Pons (tissue), 1 donor: ENCODE data around the gene HEATR5B.
A peak's percentile ranks its signal among the peaks of the same experiment; 100 is the strongest.
"Not testable (repeated sequence)": the region's sequence is repeated elsewhere in the genome, so short reads cannot be mapped to it uniquely, and the experiment has no call there.

ENCODE experiments used
- DNase-seq: peaks from one replicate; pipeline ENCODE4 v3.0.0-alpha.2; 2016; ENCODE audit warnings: low spot score

Gene HEATR5B

DNA sequence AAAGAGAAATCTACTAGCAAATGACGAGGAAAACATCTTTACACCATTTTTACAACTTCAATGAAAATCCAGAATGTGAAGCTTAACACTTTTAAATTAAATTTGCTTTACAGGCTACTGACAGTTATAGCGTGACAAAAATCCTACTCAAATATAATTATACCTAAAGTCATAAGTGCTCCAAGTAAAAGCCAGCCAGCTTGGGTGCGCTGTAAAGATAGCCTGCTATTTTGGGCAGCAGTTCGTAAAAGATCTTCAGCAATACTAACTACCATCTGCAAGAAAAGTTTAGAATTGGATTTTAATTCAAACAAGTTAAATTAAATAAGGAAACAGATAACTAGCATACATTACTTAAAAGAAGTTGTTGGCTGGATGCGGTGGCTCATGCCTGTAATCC lies 22.4 kb downstream of the HEATR5B start:
- DNase-seq: no peak

DNA sequence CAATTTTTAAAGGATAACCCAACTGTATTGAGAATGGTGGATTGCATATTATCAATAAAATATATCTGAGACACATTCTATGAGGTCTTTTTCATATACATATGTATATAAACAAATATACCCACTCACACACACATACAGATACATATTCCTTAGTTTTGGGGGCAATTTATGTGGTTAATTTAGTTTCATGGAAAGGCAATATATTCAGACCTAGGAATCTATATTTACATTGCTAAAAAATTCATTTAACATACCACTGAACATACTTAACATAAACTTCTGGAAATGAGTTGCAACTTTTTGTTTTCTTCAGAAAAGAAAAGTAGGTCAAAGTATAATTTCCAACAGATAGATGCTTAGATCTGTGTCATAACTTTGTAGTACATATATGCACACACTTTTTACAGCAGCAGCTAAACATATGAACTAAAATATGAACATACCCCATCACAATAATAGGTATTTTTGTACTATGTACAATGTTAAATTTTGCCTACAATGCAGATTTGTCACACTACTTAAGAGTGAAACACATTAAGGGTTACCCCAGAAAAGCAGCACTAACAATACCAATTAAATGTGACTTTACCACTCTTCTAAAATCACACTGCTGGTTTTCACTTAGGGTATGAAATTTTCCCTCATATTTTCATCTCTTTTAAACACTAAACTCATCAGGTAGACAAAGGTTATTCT lies 23.0 kb downstream of the HEATR5B start:
- DNase-seq: no peak

DNA sequence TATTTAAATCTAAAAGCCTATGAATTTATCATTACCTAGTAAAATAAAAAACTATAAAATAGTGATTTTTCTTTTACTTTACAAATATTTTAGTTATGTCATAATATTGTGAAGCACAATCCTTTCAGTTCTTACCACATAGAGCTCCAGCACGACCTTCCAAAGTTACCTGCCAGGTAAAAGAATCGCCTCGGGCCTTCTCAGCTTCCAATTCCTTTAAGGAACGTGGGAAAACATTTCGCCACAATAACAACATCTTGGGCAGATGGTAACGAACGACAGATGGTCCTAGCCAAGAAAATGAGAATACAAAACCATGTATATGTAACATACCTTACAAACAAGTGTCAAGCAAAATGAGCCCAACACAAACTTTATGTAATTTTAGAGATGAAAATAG lies 23.7 kb downstream of the HEATR5B start:
- no peak for DNase-seq

DNA sequence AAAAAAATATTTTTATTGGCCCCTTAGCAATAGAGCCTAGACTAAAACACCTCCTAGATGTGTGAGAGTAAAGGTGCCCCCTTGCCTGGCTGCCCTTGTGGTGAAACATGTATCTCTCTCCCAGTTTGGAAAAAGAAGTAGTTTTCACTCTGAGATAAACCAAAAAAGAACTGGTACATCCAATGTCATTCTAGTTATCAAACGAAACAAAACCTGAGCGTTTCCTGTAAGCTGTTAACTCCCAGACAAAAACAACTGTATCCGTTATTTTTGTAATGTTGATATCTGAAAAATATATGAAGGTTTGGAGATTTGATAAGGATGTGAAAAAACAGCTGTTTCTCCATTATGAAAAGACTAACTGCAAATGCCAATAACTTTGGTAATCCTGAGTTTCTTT lies 24.3 kb downstream of the HEATR5B start:
- no peak for DNase-seq

DNA sequence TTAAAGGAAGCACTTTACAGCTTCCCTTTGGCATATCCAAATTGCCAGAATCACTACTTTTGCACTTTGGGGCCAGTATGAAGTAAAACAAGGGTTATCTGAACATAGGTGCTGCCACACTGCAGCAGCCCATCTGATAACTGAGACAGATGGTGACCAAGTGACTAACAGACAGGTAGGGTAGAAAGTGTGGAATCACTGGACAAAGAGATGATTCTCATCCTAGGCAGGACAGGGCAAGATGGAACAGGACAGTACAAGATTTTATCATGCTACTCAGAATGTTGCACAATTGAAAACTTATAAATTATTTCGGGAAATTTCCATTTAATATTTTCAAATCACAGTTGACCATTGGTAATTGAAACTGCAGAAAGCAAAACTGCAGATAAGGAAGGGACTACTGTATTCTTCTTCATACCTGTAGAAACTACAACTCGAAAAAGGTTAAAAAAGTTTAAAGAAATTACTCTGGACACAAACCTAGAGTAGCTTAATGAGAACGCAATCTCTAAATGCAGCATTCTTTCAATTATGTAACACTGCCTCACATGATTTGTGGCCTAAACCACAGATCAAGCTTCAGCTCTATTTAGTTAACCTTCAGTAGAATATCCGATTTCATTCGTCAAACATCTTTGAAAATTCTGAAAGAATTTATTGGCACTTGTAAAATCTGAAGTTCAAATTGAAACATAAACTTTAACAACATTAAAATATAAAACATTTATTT lies 31.4 kb downstream of the HEATR5B start:
- DNase-seq: no peak

DNA sequence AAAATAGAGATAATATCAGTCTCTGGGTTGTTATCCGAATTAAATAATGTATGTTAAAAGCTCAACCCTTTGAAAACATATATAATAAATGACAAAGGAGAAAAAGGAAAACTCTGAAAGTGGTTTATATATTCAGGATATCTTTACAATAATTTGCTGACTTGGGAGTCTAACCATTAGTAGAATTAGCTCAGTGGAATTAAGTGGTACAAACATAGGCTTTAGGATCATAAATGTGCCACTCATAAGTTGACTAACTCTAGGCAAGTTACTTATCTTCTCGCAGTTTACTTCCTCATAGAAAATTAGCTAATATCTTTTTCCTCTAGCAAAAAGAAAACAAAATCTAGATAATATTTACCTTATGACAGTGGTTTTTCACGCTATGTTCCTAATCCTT lies 44.6 kb downstream of the HEATR5B start:
- no peak for DNase-seq

DNA sequence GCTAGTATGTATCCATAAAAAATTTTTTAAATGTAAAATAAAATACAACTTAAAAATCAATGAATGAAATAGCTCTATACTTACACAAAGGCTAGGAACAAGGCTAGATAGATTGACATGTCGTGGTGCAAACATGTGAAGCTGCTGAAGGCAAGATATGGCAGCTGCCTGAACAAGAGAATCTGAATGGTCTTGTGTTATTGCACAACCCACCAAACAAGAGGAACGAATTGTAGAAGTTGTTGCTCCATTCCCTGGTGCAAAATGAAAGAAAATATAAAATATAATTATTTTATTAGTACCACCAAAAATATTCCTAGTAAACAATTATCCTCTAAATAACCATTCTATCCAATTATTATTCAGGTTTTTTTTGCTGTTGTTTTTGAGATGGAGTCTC lies 46.4 kb downstream of the HEATR5B start:
- DNase-seq: no peak

DNA sequence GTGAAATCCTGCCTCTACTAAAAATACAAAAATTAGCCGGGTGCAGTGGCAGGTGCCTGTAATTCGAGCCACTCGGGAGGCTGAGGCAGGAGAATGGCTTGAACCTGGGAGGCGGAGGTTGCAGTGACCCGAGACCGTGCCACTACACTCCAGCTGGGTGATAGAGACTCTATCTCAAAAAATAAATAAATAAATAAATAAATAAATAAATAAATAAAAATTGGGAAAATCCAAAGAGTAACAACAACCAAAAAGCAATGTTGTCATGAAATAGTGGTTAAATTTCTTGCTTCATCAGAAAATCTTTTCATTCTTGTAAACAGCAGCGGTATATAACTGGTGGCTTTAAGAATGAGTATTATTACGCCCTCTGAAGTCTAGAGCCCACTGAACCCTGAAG lies 54.4 kb downstream of the HEATR5B start:
- DNase-seq: no peak

DNA sequence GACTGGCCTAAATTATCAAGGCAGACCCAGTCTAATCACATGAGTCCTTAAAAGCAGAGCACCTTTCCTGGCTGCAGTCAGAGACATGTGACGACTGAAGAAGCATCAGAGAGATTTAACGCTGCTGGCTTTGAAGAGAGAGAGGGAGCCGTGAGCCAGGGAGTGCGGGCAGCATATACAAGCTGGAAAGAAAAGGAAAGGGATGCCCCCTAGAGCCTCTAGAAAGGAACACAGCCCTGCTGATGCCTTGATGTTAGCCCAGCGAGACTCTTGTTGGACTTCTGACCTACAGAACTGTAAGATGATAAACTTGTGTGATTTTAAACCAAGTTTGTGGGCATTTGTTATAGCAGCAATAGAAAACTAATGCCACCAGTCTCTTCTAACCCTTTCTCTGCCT lies 58.1 kb downstream of the HEATR5B start:
- DNase-seq: no peak

DNA sequence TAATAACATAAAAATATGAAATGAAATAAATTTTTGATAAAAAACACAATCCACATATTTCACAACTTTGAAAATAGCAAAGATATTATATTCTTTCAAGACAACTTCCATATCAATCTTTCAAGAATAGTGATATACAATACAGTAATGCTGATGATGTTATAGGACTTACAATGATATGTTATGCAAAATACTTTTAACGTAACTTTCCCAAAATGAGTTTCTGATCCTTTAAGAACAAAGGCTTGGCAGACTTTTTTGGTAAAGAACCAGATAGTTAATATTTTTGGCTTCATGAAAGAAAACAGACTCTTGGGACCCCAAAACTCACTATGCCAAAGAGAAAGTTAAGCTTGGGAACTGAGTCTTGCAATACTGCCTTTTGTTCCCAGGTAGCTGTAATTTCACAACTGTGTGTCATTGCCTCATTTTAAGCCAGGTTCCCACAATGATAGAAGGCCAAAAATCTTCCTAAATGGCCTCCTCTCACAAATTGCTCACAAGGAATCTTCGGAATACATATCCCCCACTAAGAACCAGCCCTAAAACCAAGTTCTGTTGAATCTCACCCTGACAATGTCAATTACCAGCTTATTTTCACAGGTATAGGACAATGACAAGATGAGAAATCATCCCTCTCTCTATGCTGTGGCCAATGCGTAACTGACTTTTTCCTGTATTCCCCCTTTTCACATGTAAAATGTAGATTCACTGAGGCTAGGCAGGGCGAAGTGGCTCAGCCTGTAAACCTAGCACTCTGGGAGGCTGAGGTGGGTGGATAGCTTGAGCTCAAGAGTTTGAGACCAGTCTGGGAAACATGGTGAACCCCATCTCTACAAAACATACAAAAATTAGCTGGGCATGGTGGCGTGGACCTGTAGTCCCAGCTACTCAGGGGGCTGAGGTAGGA lies 63.0 kb downstream of the HEATR5B start:
- DNase-seq: no peak

DNA sequence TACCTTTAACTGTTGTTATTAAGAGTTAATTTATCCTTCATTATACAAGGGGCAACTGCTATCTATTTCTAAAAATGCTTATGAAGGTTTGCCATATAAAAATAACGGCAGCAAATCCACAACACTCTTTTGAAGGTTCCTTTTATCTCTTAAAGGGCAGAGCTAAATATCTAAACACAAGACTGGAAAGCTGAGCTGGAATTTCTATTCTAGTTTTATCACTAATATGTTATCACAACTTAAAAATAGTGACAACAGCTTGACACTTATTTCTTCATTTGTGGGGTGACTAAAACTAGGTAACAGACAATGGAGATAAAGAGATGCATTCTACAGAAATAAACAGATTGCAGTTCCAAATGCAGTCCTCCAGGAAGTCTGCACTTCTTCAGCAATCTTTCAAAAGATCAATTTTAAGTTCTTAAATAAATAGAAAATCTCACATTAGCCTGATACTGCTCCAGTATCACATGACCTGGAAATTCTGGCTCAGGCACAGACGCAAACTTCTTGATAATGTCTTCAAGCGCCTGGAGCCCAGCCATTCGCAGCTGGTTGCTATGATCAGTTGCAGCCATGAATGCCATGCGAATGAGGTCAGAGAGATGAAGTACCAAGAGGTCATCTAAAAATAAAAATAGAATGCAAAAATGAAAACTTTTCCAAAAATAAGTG lies 63.8 kb downstream of the HEATR5B start:
- DNase-seq: no peak

DNA sequence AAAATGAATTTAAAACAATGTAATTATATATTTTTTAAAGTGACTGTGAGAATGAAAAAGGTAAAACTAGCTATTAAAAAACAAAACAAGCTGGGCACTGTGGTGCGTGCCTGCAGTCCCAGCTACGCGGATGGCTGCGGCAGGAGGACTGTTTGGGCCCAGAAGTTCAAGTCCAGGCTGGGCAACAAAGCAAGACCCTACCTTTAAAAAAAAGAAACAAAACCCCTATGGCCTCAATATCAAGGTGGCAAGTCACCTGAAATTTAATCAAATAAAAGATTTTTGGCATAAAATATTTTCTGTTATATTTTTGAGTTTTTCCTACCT lies 70.9 kb downstream of the HEATR5B start:
- no peak for DNase-seq

DNA sequence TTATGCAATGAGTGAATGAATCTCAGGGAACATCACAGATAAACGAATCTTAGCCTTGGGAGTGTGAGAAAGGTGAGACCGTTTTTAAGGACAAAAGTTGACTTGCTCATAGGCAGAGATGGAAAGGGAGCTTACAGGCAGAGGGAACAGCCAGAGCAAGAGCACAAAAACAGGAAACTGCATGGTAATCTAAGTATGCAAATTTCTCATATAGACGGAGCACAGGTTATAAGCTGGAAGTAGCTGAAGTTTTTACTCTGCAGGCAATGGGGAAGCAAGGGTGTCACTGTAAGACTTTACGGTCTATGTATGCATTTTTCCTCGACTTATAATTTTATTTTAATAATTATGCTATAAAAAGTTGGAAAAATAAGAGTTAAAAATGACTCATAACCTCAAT lies 73.0 kb downstream of the HEATR5B start:
- no peak for DNase-seq

DNA sequence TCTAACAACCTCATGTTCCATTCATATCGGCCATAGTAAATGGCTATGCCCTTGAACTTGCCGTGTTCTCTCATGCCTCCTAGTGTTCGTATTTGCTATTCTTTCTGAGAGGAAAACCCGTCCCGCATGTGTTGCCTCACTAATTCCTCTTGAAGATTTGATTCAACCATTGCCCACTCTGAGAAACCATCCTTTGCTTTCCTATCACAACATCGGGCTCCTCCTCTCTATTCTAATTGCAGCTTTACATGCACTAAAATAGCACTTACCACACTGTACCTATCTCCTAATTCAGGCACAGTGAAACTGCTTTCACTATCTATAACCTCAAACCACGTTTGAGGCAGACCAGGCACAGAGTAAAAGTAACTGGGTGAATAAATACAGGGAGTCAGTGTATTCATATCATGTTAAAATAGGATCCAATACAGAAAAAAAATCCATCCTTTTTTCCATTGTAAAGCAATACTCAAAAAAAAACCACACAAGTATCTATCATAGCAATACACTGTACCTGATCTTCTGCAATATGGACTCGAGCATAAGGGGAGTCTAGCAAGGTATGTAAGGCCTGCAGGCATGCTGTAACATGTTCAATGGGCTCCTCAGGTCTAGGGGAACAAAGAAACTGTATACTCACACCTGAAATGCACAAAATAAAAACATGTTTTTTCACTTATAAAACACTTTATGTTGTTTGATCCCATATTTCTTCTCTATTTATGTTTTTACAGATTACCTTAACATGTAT lies 78.9 kb downstream of the HEATR5B start:
- peak; percentile 40 for DNase-seq

DNA sequence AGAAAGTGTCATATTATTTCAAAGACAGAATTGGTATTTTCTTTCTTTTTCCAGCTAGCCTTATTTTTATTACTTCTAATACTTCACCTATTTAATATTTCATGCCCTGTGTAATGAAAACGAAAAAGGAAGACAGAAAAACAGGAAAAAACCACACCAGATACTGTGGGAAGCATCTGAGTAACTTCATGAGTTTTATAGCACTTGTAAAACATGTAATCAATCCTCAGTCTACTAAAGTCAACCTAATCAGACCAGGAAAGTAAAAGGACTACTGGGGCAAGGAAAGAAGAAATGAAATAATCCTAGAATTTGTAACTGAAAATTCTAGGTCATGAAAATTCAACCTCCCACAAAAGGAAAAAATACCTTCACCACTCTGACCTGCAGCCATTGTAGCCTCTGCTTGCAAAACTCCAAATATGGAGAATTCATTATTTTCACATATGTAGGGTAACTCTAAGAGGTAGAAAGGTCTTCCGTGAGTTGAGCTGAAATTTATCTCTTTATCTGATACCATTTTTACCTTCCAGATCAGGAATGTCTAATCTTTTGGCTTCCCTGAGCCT lies 83.1 kb downstream of the HEATR5B start:
- no peak for DNase-seq

DNA sequence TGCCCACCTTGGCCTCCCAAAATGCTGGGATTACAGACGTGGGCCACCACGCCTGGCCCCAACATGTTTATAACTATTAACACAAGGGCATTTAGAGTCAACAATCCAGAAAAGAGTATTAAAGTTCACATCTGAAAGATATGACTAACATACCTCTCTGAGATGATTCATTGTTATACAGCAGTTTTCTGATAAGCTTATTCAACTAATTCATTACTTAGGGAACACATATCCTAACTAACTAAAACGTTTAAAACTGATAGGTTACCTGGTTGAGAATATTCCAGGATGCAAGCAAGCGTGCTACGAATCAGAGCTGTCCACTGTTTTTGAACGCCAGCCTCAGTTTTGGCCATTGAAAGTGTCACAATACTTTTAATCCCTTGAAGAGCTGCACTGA lies 83.9 kb downstream of the HEATR5B start:
- DNase-seq: no peak

DNA sequence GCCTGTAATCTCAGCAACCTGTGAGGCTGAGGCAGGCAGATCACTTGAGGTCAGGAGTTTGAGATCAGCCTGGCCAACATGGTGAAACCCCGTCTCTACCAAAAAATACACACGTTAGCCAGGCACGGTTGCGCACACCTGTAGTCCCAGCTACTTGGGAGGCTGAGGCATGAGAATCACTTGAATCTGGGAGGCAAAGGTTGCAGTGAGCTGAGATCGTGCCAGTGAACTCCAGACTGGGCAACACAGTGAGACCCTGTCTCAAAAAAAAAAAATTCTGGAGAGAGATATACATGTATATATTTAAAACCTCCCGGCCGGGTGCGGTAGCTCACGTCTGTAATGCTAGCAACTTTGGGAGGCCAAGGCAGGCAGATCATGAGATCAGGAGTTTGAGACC lies 84.8 kb downstream of the HEATR5B start:
- DNase-seq: not testable (repeated sequence)

DNA sequence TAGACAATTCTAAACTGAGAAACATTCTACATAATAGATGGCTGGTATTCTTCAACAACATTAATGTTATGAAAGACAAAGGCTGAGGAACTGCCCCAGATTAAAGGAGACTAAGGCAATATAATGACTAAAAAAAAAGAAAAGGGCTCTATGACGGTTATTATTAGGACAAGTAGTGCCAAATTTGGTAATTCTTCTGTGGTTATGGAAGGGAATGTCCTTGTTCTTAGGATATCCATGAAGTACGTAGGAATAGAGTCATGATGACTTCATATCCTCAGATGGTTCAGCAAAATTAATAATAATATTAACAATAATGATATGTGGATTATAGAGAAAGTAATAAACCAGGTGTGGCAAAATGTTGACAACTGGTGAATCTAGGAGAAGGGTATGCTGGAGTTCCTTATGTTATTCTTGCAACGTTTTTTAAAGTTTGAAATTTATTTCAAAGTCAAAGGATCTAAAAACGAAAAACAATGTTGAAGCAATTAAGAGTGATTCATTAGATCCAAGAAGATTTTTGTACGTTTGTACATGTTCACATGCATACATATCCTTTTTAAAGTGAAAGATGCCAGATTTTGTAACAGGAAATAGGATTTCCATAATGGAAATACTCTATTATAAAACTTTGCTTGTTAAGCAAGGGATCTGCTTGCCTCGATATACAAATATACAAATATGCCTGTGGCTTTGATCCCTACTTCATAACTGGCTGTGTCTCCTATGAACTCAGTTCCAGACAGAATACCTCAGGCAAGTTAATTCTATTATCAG lies 90.1 kb downstream of the HEATR5B start:
- DNase-seq: no peak

DNA sequence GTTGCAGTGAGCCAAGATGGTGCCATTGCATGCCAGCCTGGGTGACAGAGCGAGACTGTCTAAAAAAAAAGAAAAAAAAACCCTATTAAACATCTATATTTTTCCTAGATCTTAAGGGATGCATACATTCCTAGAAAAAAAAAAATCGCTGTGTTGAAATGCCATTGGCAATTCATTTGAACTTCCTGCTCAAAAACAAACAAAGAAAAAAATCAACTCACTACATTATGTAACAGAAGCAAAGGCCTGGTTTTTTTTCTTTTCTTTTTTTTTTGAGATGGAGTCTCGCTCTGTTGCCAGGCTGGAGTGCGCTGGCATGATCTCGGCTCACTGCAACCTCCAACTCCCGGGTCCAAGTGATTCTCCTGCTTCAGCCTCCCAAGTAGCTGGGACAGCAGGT lies 96.2 kb downstream of the HEATR5B start:
- no peak for DNase-seq

DNA sequence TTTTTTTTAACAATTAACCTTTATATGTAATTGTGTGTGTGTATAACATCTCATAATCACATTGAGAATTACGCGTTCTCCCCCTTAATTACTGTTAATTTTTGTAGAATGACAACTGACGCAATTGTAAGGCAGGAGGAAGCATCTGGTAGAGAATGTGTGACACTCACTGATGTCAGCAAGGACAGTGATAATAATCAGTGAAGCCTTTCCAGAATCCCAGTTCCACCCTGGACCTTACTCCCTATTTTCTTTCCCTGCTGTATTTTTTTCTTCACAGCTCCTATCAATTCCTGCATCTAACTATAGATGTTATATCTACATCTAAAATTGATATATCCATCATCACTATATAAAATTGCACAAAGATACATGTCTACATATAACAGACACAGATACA lies 101.7 kb downstream of the HEATR5B start:
- no peak for DNase-seq

DNA sequence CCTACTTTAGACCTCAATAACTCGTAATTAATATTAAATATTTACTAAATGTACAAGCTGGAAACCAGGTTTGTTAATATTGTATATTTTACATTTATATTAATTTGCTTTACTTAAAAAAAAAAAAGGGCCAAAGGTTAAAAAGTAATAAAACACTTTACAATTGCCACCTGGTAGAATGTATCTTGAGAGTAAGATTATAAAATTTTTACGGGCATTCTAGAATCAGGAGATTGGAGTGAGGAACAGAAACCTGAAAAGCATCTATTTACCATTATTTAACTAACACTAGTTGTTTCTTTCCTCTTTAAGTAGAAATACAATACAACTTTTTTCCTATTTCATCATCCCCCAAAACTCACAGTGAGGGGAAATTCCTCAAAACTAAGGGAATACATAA lies 102.3 kb downstream of the HEATR5B start:
- DNase-seq: no peak
